Spleen (tissue), 11 donors: ENCODE results near the gene ERMARD. TPM values are rescaled to one million over a fixed set of nuclear protein-coding genes. Genes with fewer than 3 reads are reported as not detected.

Experiments
- DNase-seq: peaks from one replicate; pipeline ENCODE4 v3.0.0-alpha.2; 2020
- H3K27ac ChIP-seq, 8 donors: fragments of 200-600 bp; sonication (generic) in 7 of 8; 1 replicate in 4 of 8; 2 replicates in 4 of 8; pipeline versions ENCODE4 v1.5.0 to v1.8.0; 2016 to 2021; ENCODE audit warnings: inconsistent platforms in 4 of 8, mild to moderate bottlenecking in 4 of 8, moderate library complexity in 1 of 8
- H3K27me3 ChIP-seq, 7 donors: fragments of 200-600 bp; sonication (generic) in 6 of 7; replicated peaks in 1 of 7; 1 replicate in 4 of 7; 2 replicates in 3 of 7; pipeline versions ENCODE4 v1.5.0 to v1.8.0; 2016 to 2021; ENCODE audit warnings: inconsistent platforms in 3 of 7, mild to moderate bottlenecking in 1 of 7
- H3K36me3 ChIP-seq, 6 donors: fragments of 200-600 bp; sonication (generic) in 5 of 6; 1 replicate in 4 of 6; 2 replicates in 2 of 6; pipeline versions ENCODE4 v1.5.0 to v1.8.0; 2016 to 2021; ENCODE audit warnings: inconsistent platforms in 2 of 6
- H3K4me1 ChIP-seq, 6 donors: fragments of 200-600 bp; sonication (generic) in 5 of 6; 1 replicate in 3 of 6; 2 replicates in 3 of 6; pipeline versions ENCODE4 v1.5.0 to v1.8.0; 2016 to 2021; ENCODE audit warnings: inconsistent platforms in 3 of 6
- H3K4me3 ChIP-seq, 8 donors: fragments of 200-600 bp; sonication (generic) in 7 of 8; 1 replicate in 4 of 8; 2 replicates in 4 of 8; pipeline versions ENCODE4 v1.5.0 to v1.8.0; 2016 to 2021; ENCODE audit warnings: inconsistent platforms in 4 of 8, mild to moderate bottlenecking in 4 of 8, moderate library complexity in 2 of 8
- H3K9me3 ChIP-seq, 8 donors: fragments of 200-600 bp; sonication (generic) in 7 of 8; 1 replicate in 4 of 8; 2 replicates in 4 of 8; pipeline versions ENCODE4 v1.5.0 to v1.8.0; 2016 to 2021; ENCODE audit warnings: inconsistent platforms in 4 of 8
- CTCF ChIP-seq, 11 experiments: fragments of 200-600 bp in 7 of 11; fragments of 450-650 bp in 4 of 11; sonication (generic) in 4 of 11; IDR thresholded peaks in 8 of 11; conservative IDR thresholded peaks in 3 of 11; 1 replicate in 7 of 11; 2 replicates in 4 of 11; pipeline versions ENCODE4 v1.4.0 to v1.8.0; 2016 to 2021; ENCODE audit warnings: antibody characterized with exemption in 11 of 11, inconsistent platforms in 4 of 11, mild to moderate bottlenecking in 1 of 11
- POLR2A ChIP-seq, 3 donors: fragments of 450-650 bp; IDR thresholded peaks; one replicate each; pipeline ENCODE4 v1.5.1; 2017; ENCODE audit warnings: antibody characterized with exemption in 3 of 3, mild to moderate bottlenecking in 1 of 3
- POLR2AphosphoS5 ChIP-seq, 3 donors: sonication (generic); formaldehyde crosslinking; IDR thresholded peaks; one replicate each; pipeline ENCODE4 v1.5.1; 2017; ENCODE audit warnings: antibody characterized with exemption in 3 of 3
- WGBS, 5 donors: extraction: QIAGEN DNeasy Blood & Tissue Kit in 3 of 5; methylation state at CpG; one replicate each; pipeline versions ENCODE4 v1.1.5 to v1.1.7; 2013 to 2018; 5-methylcytosine and 5-hydroxymethylcytosine counted together
- intact Hi-C: fragments of 100-400 bp; cut with DNase I; formaldehyde crosslinking; loops from one replicate; pipeline ENCODE4 v1.15.0; 2023; ENCODE audit warnings: low total_unique reads
- polyA plus RNA-seq, 3 donors: library from polyadenylated mRNA; stranded (reverse); fragments of 200-250 nt; gene quantifications; one replicate each; pipeline ENCODE4 v1.2.1, GENCODE V29; 2013
- total RNA-seq, 7 donors: library from RNA; depleted of rRNA in 3 of 7; stranded (reverse); fragments of >200 nt in 3 of 7; fragmentation: NEBNext Ultra II Directional in 4 of 7; extraction: Animal tissue kit (Norgen Biotek cat#: 25700) in 4 of 7; gene quantifications; one replicate each; pipeline versions ENCODE4 v1.1.0 to v1.2.1, GENCODE V29; 2016 to 2021
- donor health status: healthy with polysubstance abuse.
- donor health status: DM: no; HTN: no; CAD: no; lungs with moderate emphysema.
- donor health status: DM: no; HTN: no; CAD: no.
- donor health status: Bipolar disorder and iron deficiency.
- donor health status: healthy.
- donor health status: DM: no; HTN: no; CAD: no.
- donor health status: DM: yes; HTN: yes; CAD: no.

ERMARD gene
- total and polyA plus RNA-seq, 10 donors: 23.1 to 87.3 (median 37.7) TPM

GRCh38 chr6:169719117-169719516 lies 32.3 kb upstream of the ERMARD start:
- TF ChIP-seq POLR2AphosphoS5 (IDR thresholded peaks at IDR 0.05) (no peak), CTCF (IDR thresholded peaks at IDR 0.05 in 8 of 11, conservative IDR thresholded peaks at IDR 0.05 in 3 of 11) (no peak), POLR2A (IDR thresholded peaks at IDR 0.05) (no peak)
- 82 to 96% (median 94%) methylated on average over 4 of the region's 4 CpGs for WGBS, 5 donors
- no peak for DNase-seq

GRCh38 chr6:169720207-169720855 lies 31.1 kb upstream of the ERMARD start:
- no peak overlapping the region for H3K4me3 ChIP-seq
- H3K9me3 ChIP-seq: no peaks in the 10 kb centered on the region
- 83 to 98% (median 90%) methylated on average over 3 of the region's 3 CpGs for WGBS, 5 donors
- H3K4me1 ChIP-seq: peaks cover 23 to 69% (median 39%) of the 10 kb centered on the region in 6 donors
- TF ChIP-seq POLR2AphosphoS5 (IDR thresholded peaks at IDR 0.05) (no peak), CTCF (IDR thresholded peaks at IDR 0.05 in 8 of 11, conservative IDR thresholded peaks at IDR 0.05 in 3 of 11) (no peak), POLR2A (IDR thresholded peaks at IDR 0.05) (no peak)
- H3K36me3 ChIP-seq: peaks cover 0 to 33% (median 15%) of the 10 kb centered on the region in 6 donors
- peak overlapping the region in 1 of 8 donors; percentile 3 for H3K27ac ChIP-seq
- intact Hi-C loops: no loop called here
- no peaks in the 10 kb centered on the region for H3K27me3 ChIP-seq
- DNase-seq: no peak

More at GRCh38 chr6:169719117-169719516, 32.3 kb upstream of the ERMARD start:
- Histone ChIP-seq H3K36me3 (peaks cover 0 to 45% (median 26%) of the 10 kb centered on the region in 6 donors), H3K27me3 (no peaks in the 10 kb centered on the region), H3K4me1 (peaks cover 23 to 62% (median 33%) of the 10 kb centered on the region in 6 donors), H3K9me3 (no peaks in the 10 kb centered on the region), H3K27ac (no peak overlapping the region), H3K4me3 (no peak overlapping the region)
- intact Hi-C loops: no loop called here

- intact Hi-C loops: no loop called here
- peak; percentile 87 for DNase-seq
- 5 to 7% (median 6%) methylated on average over 21 to 22 of the region's 22 CpGs for WGBS, 5 donors
- TF ChIP-seq POLR2AphosphoS5 (IDR thresholded peaks at IDR 0.05) (no peak), POLR2A (IDR thresholded peaks at IDR 0.05) (no peak), CTCF (IDR thresholded peaks at IDR 0.05 in 8 of 11, conservative IDR thresholded peaks at IDR 0.05 in 3 of 11) (no peak)
- Histone ChIP-seq H3K36me3 (peaks cover 0 to 11% (median 0%) of the 10 kb centered on the region in 6 donors), H3K4me3 (peak overlapping the region; percentile 44 to 91 (median 67)), H3K27me3 (no peaks in the 10 kb centered on the region), H3K9me3 (no peaks in the 10 kb centered on the region), H3K4me1 (peaks cover 23 to 69% (median 43%) of the 10 kb centered on the region in 6 donors), H3K27ac (peak overlapping the region; percentile 73 to 98 (median 94))
Observed at GRCh38 chr6:169722362-169723199, 28.8 kb upstream of the ERMARD start.
